Activated CD8-positive, alpha-beta memory T cell treated with anti-CD3 and anti-CD28 coated beads for 36 hours (primary cell): ENCODE results near the gene SORL1. TPM values are rescaled to one million over a fixed set of nuclear protein-coding genes. Genes with fewer than 3 reads are reported as not detected.

Source experiments
- CTCF ChIA-PET: fragments of 350-600 bp; sonication (Branson Sonifier 250); formaldehyde crosslinking; loops from one replicate; lab custom pipeline; 2021; ENCODE audit warnings: antibody characterized with exemption; lab: Charles Lee
- POLR2A ChIA-PET: fragments of 350-600 bp; sonication (Branson Sonifier 250); formaldehyde crosslinking; loops from one replicate; lab custom pipeline; 2021; ENCODE audit warnings: antibody characterized with exemption; lab: Charles Lee
- total RNA-seq, 2 experiments: library from RNA; stranded (reverse); gene quantifications; one replicate each; pipeline ENCODE4 v1.2.3, GENCODE V29; 2021

Gene SORL1
- total RNA-seq, 2 experiments from 2014 or later = 21.8 to 22.0 TPM

DNA sequence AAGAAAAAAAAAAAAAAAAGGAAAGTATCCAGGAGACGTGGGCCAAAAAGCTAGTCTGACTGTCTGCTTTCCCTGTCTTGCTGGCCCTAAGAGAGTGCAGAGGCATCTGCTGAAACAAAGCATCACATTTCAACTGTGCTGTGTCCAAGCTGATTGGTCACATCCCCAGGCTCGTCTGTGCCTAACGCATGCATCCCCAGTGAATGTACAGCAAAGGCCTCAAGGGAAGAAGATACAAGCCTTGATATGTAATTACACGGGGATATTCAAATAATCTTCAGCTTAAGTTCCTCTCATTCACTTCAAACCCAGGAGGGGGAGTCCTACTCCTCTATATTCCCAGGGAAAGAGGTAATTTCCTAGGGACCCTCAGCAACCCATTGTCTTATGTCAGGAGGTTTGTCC lies 5.4 kb upstream of the SORL1 start:
- ChIA-PET CTCF (no interaction called here), POLR2A (no interaction called here)

DNA sequence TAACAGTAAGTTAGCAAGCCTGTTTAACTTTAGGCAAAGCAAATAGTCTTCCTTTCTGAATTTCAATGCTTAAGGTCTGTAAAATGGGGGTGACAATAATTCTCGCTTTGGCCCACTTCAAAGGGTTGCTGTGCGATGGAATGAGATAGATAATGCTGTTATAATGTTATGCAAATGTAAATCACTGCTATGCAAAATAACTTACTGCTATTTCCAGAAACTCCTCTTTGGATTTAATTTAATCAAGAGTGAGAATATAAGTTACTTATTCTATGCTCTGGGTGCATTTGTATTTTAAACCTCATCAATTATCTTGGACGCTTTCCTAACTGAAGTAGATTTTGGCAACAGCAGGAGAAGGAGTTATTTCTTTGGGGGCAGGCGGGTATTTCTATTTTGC lies 4.1 kb upstream of the SORL1 start:
- CTCF ChIA-PET = no interaction called here
- POLR2A ChIA-PET = no interaction called here

DNA sequence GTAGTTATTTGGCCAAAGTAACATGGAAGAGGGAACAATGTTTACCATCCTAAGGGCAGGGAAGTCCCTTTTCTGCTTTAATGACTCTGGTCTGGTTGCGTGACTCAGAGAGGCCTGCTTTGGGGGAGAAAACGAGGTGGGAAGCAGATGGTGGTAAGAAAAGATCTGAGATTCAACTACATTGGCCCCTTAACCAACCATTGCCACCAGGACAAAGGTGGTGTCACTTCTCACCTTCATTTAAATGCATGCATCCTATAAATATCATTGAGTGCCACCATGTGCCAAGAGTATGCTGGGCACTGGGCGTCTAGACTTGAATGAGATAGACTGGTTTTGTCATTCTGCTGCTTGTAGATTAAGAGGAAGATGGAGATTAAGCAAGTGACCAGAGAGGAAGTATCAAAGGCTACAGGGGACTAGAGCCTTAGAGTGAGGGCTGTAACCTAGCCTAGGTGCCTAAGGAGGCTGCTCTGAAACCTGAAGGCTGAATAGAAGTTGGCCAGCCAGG lies 3.6 kb upstream of the SORL1 start:
- CTCF ChIA-PET = no interaction called here
- POLR2A ChIA-PET = no interaction called here

DNA sequence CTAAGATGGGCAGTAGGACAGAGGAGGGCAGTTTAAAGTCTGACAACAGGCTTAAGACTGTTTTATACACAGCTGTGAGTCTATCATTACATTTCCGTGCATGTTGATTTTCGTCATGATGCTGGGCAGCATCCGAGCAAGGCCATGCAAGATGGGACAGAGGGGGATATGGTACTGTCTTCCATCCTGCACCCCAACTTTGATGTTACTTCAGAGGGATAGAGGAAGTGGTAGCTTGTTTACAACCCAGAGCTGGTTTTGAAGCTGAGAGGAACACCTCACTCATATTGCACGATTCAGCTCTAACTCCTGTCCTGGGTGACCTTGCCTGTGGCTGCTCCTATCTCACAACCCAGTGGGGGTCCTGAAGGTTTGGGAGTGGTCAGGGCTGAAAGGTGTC lies 3.0 kb upstream of the SORL1 start:
- POLR2A ChIA-PET = no interaction called here
- CTCF ChIA-PET = interaction anchor here (2.3 kb wide), 1 partner anchor 17 kb away, joined by 8 read pairs; no protein-coding TSS in a partner anchor

DNA sequence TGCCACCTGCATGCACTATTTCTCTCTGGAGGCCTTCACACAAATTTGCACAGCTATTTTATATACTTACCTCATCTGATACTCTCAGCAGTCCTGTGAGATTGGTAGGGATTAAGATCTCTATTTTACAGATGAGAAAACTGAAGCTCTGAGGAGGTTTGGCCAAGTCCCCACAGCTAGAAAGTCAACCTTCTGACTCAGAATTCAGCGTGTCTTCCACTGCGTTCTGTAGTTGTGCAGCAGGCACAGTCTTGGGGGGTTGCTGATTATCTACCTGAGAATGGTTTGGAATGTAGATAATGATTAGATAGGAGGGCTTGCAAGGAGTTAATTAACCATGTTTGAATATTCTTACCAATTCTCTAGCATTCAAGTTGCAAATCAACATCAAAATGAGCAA lies 2.5 kb upstream of the SORL1 start:
- CTCF ChIA-PET = interaction anchor here (1.8 to 2.3 kb wide), 3 partner anchors 16 to 142 kb away, joined by 7 to 8 read pairs (median 7); no protein-coding TSS in a partner anchor
- POLR2A ChIA-PET = no interaction called here

DNA sequence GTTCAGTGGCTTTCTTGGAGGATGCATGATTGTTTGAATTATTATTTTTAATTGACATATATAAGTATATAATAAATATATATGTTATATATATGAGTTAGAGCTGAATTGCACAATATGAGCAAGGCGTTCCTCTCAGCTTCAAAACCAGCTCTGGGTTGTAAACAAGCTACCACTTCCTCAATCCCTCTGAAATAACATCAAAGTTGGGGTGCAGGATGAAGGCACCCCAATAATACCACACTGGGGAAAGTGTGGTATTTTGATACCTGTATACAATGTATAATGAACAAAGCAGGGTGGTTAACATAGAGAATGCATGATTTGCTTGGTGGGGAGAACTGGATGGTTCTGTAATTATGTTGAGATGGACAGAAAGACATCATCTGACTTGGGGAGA lies 1.7 kb upstream of the SORL1 start:
- ChIA-PET CTCF (interaction anchor here (1.8 to 2.3 kb wide), 3 partner anchors 15 to 141 kb away, joined by 7 to 8 read pairs (median 7); no protein-coding TSS in a partner anchor), POLR2A (no interaction called here)

DNA sequence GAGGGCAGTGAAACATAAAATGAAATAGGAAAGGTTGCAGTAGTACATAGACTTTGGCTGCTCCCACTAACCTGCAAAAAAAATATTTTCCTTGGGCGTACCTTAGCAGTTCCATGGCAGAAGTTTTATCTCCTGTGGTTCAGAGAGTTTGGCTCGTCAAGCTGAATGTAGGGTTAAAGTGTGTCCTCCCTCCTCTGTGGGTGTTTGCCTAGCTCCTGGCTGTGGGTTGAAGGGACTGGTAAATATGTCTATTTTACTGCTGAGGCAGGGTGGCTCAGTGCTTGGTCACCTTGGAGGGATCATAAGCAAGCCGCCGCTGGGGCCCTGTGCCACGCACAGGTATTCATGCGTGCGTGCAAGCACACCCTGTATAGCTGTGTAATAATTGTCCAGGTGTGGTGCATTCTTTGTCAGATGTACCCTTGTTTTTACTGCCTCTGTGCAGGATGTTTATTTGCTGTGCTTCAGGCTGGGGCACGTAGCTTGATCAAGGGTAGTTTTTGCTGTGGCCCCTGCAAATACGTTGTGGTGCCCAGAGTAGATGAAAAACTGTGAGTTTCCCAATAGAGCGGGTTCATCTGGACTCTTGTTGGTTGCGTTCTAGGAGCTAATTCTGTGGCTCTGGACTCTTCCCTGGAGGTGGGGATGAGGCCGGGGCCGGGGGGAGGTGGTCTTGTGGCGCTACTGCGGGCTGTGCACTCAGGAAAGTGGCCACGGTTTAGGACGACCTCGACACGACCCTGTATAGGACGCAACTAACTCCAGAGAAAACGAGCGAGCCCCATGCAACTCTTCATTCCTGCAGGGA lies 732 bp upstream of the SORL1 start:
- ChIA-PET CTCF (interaction anchor here (1.0 to 2.3 kb wide), 5 partner anchors 12 to 140 kb away, joined by 3 to 8 read pairs (median 7); no protein-coding TSS in a partner anchor), POLR2A (interaction anchor here (0.6 to 1.0 kb wide), 3 partner anchors 13 to 159 kb away, joined by 3 to 4 read pairs (median 4); partner anchors contain the start of gene SC5D)

DNA sequence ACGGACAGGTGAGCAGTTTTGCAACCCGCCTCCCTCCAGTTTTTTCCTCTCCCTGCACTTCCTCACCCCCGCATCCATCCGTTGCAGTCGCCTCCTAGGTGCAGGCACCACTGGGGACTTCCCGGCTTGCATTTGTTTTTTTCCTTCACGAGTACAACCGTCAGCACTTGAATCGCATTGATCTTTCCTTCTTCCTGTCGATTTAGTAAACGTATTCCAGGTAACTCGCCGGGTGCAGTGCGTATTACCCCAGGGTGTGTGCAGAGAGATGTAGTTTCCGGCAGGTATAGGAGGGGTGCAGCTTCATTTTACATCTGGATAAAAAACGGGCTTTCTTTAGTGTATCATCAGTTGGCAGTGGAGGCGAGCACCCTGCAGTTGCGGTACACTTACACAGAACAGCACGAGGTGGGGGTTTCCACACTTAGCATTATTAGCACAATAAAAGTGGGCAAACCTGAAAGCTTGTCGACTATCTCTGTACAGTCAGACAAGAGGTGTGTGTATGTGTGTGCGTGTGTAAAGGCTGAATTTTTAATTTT lies 566 bp downstream of the SORL1 start, which contains the start of gene SORL1-AS1:
SORL1-AS1 (minus strand) TSS at position 359 of the 542 bp plus-strand sequence.
- ChIA-PET CTCF (interaction anchor here (0.6 to 1.8 kb wide), 7 partner anchors 10 to 75 kb away, joined by 3 to 7 read pairs (median 3); no protein-coding TSS in a partner anchor), POLR2A (interaction anchor here (1.0 to 1.2 kb wide), 3 partner anchors 9 to 12 kb away, joined by 3 to 5 read pairs (median 4); no protein-coding TSS in a partner anchor)

DNA sequence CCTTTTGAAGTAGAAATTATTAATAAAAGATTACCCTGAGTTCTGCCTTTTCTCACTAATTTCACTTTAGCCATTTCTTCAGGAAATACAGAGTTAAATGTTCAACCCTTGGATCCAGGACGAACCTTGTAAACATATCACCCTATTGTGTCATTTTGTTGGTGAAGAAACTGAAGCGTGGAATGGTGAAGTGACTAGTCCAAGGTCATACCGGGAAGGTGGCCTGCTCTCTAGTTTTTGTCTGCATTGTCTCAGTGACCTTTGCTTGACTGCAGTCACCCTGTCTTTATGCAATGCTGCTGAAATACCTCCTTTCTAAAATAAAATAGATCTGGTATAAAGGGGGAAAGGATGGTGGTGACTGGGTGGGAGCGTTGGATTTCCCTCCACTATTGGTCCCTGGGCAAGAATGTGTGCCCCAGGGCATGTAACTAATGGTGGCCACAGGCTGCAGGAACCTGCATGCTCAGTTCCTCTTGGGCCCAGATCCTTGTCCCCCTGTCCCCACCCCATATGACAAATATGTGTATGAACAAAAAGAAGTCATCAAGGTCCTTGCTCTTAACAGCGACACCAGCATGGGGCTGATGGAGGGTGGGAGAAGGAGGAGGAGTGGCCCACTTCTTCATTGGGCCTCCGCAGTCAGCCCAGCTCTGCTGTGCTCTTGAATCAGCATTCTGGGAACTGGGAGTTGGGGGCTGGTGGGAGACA lies 1.6 kb downstream of the SORL1 start:
- ChIA-PET CTCF (no interaction called here), POLR2A (no interaction called here)

DNA sequence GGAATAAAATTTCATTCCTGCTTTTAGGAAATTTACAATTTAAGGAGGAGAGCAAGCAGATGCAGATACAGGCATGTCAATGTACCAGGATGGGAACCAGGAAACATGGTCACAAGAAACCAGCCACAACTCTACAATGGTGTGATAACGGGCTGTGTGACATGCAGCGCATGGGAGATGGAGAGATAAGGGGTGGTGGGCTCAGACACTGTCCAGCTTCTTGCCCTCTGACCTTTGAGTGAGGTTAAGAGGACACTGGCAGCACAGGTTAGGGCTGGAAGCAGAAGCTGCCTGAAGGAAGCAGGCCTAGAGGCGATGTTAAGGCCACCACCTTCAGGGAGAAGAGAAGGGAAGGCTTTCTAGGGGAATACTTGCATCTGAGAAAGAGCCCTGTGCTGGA lies 3.0 kb downstream of the SORL1 start:
- POLR2A ChIA-PET = no interaction called here

DNA sequence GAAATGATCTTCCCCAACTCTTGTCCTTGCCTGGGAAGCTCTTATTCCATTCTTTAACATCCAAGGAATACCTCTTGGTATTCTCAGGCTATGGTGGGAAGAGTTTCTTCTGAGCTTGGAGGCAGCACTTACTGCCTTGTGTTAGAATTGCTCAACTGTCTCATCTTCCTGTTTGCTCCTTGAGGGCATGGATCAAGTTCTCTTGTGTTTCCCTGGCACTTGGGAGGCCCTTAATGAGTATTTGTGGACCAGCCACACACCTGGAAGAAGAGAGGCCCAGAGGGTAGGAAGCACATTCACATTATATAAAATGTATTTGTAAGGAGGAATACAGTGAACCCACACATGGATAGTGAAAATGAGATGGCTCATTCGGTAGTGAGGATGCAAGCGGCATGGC lies 4.0 kb downstream of the SORL1 start:
- ChIA-PET POLR2A (no interaction called here), CTCF (no interaction called here)

More for the DNA sequence above, 3.0 kb downstream of the SORL1 start:
- CTCF ChIA-PET = no interaction called here

DNA sequence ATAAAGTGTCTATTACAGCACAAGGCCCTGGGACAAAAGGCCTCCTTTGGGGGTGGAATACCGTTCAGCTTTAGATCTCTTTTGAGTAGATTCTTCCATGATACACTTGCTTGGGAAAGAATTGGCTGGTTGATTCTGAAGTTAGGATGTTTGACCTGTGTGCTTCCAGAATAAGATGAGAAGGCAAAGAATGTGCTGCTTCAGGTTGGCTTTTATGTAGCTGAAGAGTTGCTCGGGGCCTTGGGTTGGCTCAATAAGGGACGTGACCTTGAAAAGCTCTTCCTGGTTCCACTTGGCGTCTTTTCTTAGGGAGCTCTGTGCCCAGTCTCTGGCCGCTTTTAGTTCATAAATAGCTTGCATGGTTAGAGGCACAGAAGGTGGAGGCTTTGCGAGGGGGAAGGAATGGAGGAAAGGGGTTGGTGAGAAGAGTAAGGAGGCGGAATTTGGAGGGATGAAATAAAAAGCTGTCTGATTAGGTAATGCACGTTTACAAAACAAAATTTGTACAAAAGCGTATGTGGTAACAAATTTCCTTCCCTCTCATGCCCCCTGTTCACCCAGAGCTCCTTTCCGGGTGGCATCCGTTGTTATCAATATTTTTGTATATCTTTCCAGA lies 4.8 kb downstream of the SORL1 start:
- ChIA-PET CTCF (no interaction called here), POLR2A (no interaction called here)

DNA sequence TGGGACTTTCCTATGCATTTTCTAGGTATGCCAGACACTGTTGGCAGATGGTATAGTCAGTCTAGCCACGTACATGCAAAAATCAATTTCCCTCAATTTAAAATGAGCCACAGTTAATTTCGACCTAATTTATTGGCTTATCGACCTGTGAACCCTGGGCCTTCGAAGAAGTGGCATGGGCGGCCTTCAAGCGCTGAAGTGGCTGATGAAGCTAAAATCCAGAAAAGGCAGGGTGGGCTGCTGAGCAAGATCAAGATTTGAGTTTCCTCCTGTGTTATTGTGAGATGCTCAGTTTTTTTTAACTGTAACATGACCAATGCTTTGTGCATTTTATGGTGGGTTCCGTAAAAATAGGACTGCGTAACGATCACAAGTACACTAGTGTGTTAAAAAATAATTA lies 6.4 kb downstream of the SORL1 start:
- POLR2A ChIA-PET = no interaction called here
- CTCF ChIA-PET = no interaction called here

DNA sequence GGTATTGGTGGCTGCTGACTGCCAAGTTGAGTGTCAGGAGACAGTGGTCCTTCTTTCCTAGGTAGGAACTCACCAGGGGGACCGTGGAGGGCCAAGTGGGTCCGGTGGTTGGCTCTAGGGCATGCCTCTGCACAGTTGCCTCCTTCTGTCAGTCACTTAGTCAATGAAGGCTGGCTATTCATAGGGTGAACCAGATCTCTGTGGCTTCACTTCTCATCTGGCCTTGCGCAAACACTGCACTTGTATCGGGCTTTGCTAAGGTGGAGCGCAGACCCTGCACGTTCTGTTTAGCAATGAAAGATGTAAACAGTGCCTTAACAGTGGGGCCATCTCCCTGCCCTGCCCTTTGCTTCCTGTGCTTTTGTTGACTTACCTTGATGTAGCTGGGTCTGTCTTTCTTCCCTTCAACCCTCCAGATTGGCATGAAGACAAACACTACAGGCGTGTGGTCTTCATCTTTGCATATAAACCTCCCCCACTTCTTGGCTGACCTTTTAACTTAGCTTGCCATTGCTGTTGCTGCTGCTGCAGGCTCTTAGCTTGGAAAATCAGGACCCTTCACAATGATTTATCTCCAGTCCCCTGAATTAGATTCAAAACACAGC lies 7.4 kb downstream of the SORL1 start:
- ChIA-PET POLR2A (no interaction called here), CTCF (no interaction called here)

DNA sequence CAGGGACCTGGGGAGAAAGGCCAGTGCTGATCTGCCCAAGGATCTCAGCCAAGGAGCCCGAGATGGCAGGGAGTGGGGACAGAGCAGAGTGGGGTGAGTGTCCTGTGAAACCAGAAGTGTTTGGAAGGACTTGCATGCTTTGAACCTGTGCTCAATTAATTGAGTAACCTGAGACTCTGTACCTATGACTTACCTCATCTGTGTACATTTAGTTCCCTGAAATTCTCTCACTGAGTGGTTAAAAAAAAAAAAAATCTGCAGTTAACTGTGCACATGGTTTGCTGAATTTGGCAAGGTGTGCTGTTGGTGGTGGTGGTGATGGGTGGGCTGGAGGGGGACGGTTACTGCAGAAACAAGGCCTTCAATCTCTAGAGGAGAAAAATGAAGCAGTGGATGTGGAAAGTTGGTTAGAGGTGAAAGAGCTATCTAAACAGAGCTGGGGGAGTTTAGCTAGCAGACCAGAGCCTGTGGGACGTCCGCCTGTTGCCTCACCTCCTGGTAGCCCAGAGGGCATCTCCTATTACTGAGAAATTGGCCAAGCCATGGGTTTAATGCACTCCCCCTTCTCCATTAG lies 8.9 kb downstream of the SORL1 start:
- POLR2A ChIA-PET = interaction anchor here (1.1 kb wide), 1 partner anchor 8 kb away, joined by 5 read pairs; the partner anchor contains the start of gene SORL1-AS1
- CTCF ChIA-PET = no interaction called here

DNA sequence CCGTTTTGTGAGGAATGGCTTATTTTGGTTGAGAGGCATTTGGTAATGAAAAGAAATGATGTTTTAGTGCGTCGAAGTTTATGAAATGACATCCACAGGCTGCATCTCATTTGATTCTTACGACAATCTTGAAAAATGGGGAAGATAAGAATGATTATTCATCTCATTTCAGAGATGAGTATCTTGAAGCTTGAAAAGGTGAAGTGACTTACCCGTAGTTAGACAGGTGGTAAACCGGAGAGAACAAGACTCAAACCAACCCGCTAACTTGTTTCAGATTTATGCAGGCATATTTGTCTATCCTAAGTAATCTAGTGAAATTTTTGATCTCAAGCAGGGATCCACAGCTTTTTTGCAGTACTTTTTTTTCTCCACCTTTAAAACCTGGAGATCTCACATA lies 9.7 kb downstream of the SORL1 start:
- ChIA-PET CTCF (interaction anchor here (0.6 kb wide), 1 partner anchor 11 kb away, joined by 3 read pairs; no protein-coding TSS in a partner anchor), POLR2A (interaction anchor here (1.1 kb wide), 1 partner anchor 9 kb away, joined by 5 read pairs; the partner anchor contains the start of gene SORL1-AS1)

DNA sequence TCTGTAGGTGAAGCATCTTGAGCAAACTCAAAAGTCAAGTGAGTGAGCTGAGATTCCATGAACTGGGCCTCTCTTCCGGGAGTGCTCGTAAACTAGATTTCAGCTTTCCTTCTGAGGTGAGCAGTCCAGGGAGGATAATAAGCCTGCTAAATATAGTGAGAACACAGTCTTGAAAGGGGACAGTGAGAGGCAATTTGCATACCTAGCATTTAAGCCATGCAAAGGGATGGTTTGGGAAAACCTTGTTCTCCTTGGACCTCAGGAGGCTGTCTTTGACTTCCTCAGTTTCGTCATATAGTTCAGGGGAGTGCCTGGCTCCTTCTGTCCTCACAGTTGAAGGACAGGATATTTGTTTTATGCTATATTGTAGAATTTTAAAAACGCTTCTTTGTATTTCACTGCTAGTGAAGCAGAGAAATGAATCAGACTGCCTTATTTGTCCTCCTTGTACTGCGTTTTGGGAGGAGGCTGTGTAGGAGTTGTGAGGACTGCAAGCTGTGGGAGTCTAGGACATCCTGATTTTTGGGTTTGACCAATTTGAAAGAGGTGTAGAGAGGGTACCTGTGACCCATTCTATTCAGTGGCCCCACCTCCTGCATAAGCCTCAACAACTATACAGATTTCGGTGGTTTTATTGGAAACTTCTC lies 11.7 kb downstream of the SORL1 start:
- ChIA-PET CTCF (interaction anchor here (1.2 to 1.6 kb wide), 2 partner anchors 11 to 13 kb away, joined by 3 to 4 read pairs; partner anchors contain the start of genes SORL1 and SORL1-AS1), POLR2A (interaction anchor here (0.8 to 1.0 kb wide), 2 partner anchors 11 to 12 kb away, joined by 3 to 4 read pairs; partner anchors contain the start of gene SORL1-AS1)
